HG02973 (cell line): Measurements from ENCODE around the gene BABAM2.
"Not testable (repeated sequence)": the region's sequence is repeated elsewhere in the genome, so short reads cannot be mapped to it uniquely, and the experiment has no call there.

ENCODE experiments used
- ATAC-seq: cut with Tn5 transposase; IDR thresholded peaks from one replicate; pipeline ENCODE4 v1.9.1; 2021; ENCODE audit warnings: moderate library complexity; ENCODE audit not compliant: unreplicated experiment

The BABAM2 gene

GRCh38 chr2:27875089-27875881 is 15.2 kb upstream of the BABAM2 start:
- no peak for ATAC-seq

GRCh38 chr2:27878825-27879224 is 11.7 kb upstream of the BABAM2 start:
- no peak for ATAC-seq

DNA sequence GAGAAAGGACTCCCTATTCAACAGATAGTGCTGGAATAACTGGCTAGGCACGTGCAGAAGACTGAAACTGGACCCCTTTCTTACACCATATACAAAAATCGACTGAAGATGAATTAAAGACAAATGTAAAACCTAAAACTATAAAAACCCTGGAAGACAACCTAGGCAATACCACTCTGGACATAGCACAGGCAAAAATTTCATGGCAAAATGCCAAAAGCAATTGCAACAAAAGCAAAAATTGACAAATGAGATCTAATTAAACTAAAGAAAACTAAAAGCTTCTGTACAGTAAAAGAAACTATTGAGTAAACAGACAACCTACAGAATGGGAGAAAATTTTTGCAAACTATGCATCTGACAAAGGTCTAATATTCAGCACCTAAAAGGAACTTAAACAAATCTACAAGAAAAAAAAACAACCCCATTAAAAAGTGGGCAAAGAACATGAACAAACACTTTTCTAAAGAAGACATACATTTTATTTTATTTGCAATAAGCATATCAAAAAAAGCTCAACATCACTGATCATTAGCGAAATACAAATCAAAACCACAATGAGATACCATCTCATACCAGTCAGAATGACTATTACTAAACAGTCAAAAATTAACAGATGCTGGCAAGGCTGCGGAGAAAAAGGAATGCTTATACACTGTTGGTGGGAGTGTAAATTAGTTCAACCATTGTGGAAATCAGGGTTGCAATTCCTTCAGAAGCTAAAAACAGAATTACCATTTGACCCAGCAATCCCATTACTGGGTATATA is 8.5 kb upstream of the BABAM2 start:
- not testable (repeated sequence) for ATAC-seq

- ATAC-seq = not testable (repeated sequence)
These were observed 8.0 kb upstream of the BABAM2 start for GRCh38 chr2:27882584-27882922.

- no peak for ATAC-seq
These were observed 5.9 kb upstream of the BABAM2 start for GRCh38 chr2:27884601-27885000.

DNA sequence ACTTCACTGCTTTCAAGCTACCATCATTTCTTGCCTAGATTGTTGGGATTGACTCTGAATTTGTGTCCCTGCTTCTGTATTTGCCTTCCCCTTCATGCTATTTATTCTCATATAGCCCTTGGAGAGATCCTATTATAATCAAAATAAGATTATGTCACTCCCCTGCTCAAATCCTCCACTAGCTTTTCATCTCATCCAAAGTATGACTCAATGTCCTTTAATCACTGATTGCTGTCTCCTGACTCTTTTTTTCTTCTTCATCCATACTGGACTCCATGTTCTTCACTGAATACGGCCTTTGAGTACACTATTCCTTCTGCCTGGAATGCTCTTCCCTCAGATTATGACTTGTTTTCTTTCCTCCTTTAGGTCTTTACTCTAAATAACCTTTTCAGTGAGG is 5.3 kb upstream of the BABAM2 start:
- no peak for ATAC-seq

GRCh38 chr2:27885661-27886060 is 4.9 kb upstream of the BABAM2 start:
- ATAC-seq = no peak

- no peak for ATAC-seq
These were observed 4.2 kb upstream of the BABAM2 start for GRCh38 chr2:27886322-27886721.

- ATAC-seq = no peak
These were observed 3.4 kb upstream of the BABAM2 start for GRCh38 chr2:27887111-27887510.

GRCh38 chr2:27887830-27888229 is 2.7 kb upstream of the BABAM2 start:
- no peak for ATAC-seq

GRCh38 chr2:27888790-27889189 is 1.7 kb upstream of the BABAM2 start:
- ATAC-seq = no peak

DNA sequence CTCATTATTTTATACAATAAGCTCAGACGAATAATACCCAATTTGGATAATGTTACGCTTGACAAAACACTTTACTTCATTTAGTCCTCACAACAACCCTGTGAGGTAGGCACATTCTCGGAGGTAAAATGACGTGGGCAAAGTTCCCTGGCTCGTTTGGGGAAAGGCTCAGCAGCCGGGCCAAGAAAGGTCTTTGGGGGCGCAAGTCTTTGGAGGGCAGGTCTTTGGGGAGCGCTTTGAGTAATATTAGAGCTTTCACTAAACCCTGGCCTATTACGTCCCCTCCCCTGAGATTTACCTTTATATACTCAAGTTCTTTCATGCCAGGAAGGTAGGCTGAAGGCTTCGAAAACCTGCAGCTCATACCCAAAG is 769 bp upstream of the BABAM2 start:
- ATAC-seq = no peak

- peak; percentile 26 for ATAC-seq
These were observed 569 bp downstream of the BABAM2 start for GRCh38 chr2:27890924-27891672.

DNA sequence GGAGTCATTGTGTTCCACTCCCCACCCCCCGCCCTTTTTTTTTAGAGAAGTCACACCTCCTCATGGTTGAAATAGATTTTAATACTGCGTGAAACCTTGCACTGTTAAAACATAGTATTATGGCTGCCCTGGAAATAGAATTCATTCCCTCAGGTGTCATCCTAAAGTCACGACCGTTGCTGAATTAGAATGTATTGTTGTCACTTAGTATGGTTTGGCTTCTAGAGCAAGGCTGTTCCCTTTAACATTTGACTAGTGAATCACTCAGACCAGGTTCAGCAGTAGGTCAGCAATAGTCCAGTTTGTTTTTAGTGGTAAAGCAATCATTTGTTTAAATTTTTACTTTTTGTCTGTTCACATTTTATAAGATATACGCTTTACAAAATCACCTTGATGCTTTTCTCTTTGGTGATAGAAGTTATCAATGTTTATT is 1.2 kb downstream of the BABAM2 start:
- no peak for ATAC-seq

- no peak for ATAC-seq
These were observed 2.5 kb downstream of the BABAM2 start for GRCh38 chr2:27893006-27893405.

- ATAC-seq = no peak
These were observed 7.2 kb downstream of the BABAM2 start for GRCh38 chr2:27897717-27898116.

- no peak for ATAC-seq
These were observed 10.7 kb downstream of the BABAM2 start for GRCh38 chr2:27901234-27901633.

- no peak for ATAC-seq
These were observed 11.6 kb downstream of the BABAM2 start for GRCh38 chr2:27902098-27902497.

DNA sequence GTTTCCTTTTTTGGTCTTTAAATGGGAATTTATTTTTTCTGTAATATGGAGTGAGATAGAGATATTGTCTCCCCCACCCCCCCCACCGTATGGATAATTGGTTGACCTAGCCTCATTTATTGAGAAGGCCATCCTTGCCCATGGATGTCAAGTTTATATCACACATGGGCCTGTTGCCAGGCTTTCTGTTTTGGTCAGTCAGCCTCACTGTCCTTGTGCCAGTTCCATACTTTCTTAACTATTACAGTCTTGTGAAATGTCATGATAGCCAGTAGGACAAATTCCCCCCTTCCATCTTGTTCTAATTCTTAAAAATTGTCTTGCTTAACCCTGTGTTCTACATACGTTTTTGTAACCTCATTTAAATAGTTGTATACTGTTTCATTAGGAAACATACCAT is 12.5 kb downstream of the BABAM2 start:
- no peak for ATAC-seq

DNA sequence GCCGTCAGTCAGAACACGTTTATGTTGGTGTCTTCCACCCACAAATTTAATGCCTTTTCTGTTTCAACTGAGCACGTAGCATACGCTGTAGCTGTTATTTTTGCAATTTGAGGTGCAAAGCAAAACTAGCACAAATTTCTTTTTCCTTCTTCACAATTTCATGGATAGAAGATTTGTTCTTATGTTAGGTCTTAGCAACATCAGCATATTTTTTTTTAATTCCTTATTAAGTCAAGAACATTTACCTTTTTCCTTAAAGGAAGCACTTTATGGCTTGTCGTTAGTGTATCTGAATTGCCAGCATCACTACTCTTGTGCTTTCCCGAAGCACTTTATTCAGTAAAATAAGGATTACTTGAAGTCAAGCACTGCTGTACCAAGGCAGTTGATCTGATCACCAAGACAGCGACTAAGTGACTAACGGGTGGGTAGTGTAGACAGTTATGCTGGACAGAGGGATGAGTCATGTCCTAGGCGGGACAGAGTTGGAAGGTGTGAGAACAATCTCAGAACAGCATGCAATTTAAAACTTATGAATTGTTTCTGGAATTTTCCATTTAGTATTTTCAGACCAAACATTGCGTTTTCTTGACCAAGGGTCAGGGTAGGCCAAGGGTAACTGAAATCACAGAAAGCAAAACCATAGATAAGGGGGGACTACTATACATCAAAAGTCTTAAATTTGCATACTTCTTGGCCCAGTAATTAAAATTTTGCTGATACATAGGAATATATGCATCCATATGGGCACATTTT is 13.3 kb downstream of the BABAM2 start:
- no peak for ATAC-seq

- ATAC-seq = no peak
These were observed 13.8 kb downstream of the BABAM2 start for GRCh38 chr2:27904405-27904665.
